Smooth muscle cell (in vitro differentiated cells): Measurements from ENCODE around the gene TRAF3. TPM values are rescaled to one million over a fixed set of nuclear protein-coding genes. Genes with fewer than 3 reads are reported as not detected.
"Not testable (repeated sequence)": the region's sequence is repeated elsewhere in the genome, so short reads cannot be mapped to it uniquely, and the experiment has no call there.

Experiments
- DNase-seq: peaks from one replicate; lab custom pipeline; 2025; ENCODE audit not compliant: unreplicated experiment; lab: John Stamatoyannopoulos, UW
- H2AFZ ChIP-seq: fragments of 200-600 bp; sonication (generic); 2 replicates; pipeline ENCODE4 v1.6.0; 2016; ENCODE audit warnings: antibody characterized with exemption, low read depth, mild to moderate bottlenecking
- H3F3A ChIP-seq: fragments of 200-600 bp; sonication (generic); 2 replicates; pipeline ENCODE4 v1.6.0; 2017; ENCODE audit warnings: antibody characterized with exemption, low read depth
- H3K27ac ChIP-seq: fragments of 200-600 bp; sonication (generic); 2 replicates; pipeline ENCODE4 v1.5.1; 2016; ENCODE audit warnings: low read depth, mild to moderate bottlenecking
- H3K27me3 ChIP-seq: fragments of 200-600 bp; sonication (generic); 2 replicates; pipeline ENCODE4 v1.6.1; 2016; ENCODE audit warnings: low read depth, mild to moderate bottlenecking
- H3K36me3 ChIP-seq: fragments of 200-600 bp; sonication (generic); 2 replicates; pipeline ENCODE4 v1.5.1; 2016; ENCODE audit warnings: low read depth
- H3K4me1 ChIP-seq: fragments of 200-600 bp; sonication (generic); 2 replicates; pipeline ENCODE4 v1.5.1; 2016; ENCODE audit warnings: low read depth
- H3K4me2 ChIP-seq: fragments of 200-600 bp; sonication (generic); 2 replicates; pipeline ENCODE4 v1.6.0; 2016; ENCODE audit warnings: mild to moderate bottlenecking
- H3K4me3 ChIP-seq: fragments of 200-600 bp; sonication (generic); 2 replicates; pipeline ENCODE4 v1.5.1; 2016; ENCODE audit warnings: mild to moderate bottlenecking
- H3K79me2 ChIP-seq: fragments of 200-600 bp; sonication (generic); 2 replicates; pipeline ENCODE4 v1.6.0; 2016; ENCODE audit warnings: low read depth, mild to moderate bottlenecking
- H3K9ac ChIP-seq: fragments of 200-600 bp; sonication (generic); 2 replicates; pipeline ENCODE4 v1.6.0; 2016; ENCODE audit warnings: low read depth
- H3K9me3 ChIP-seq: fragments of 200-600 bp; sonication (generic); replicated peaks from 2 replicates; pipeline ENCODE4 v1.5.1; 2016; ENCODE audit warnings: low read depth
- H4K20me1 ChIP-seq: fragments of 200-600 bp; sonication (generic); 2 replicates; pipeline ENCODE4 v1.6.0; 2016; ENCODE audit warnings: low read depth
- CTCF ChIP-seq: fragments of 200-600 bp; sonication (generic); IDR thresholded peaks from 2 replicates; pipeline ENCODE4 v1.5.1; 2017; ENCODE audit warnings: borderline replicate concordance, mild to moderate bottlenecking, antibody characterized with exemption; ENCODE audit not compliant: insufficient read depth, poor library complexity, severe bottlenecking
- WGBS: methylation state at CpG from one replicate; pipeline ENCODE4 v1.1.7; 2016; ENCODE audit warnings: low lambda C conversion rate; 5-methylcytosine and 5-hydroxymethylcytosine counted together
- polyA plus RNA-seq: library from polyadenylated mRNA; unstranded; fragments of >200 nt; fragmentation: Nextera tagmentation; extraction: Ambion mirVana; gene quantifications from 2 replicates; pipeline ENCODE4 v1.2.1, GENCODE V29; 2016
- total RNA-seq: library from RNA; depleted of rRNA; stranded (reverse); fragments of >200 nt; gene quantifications from 2 replicates; pipeline ENCODE4 v1.2.3, GENCODE V29; 2014

The TRAF3 gene
- total and polyA plus RNA-seq, 2 experiments from 2014 or later: 9.4 to 24.6 TPM

GRCh38 chr14:102821252-102821651 lies 44.0 kb downstream of the TRAF3 start:
- H3K4me2 ChIP-seq: no peak overlapping the region
- peaks cover 5% of the 10 kb centered on the region for H3K4me1 ChIP-seq
- peaks cover 98% of the 10 kb centered on the region for H4K20me1 ChIP-seq
- no peaks in the 10 kb centered on the region for H3K9me3 ChIP-seq
- H3K9ac ChIP-seq: no peak overlapping the region
- no peak for DNase-seq
- H2AFZ ChIP-seq: no peak overlapping the region
- no peak overlapping the region for H3K27ac ChIP-seq
- H3K4me3 ChIP-seq: no peak overlapping the region
- no peaks in the 10 kb centered on the region for H3K36me3 ChIP-seq
- H3K79me2 ChIP-seq: peaks cover 65% of the 10 kb centered on the region
- H3K27me3 ChIP-seq: no peaks in the 10 kb centered on the region
- 85% methylated on average over 5 of the region's 5 CpGs for WGBS
- peaks cover 3% of the 10 kb centered on the region for H3F3A ChIP-seq
- TF ChIP-seq CTCF: no peak

DNA sequence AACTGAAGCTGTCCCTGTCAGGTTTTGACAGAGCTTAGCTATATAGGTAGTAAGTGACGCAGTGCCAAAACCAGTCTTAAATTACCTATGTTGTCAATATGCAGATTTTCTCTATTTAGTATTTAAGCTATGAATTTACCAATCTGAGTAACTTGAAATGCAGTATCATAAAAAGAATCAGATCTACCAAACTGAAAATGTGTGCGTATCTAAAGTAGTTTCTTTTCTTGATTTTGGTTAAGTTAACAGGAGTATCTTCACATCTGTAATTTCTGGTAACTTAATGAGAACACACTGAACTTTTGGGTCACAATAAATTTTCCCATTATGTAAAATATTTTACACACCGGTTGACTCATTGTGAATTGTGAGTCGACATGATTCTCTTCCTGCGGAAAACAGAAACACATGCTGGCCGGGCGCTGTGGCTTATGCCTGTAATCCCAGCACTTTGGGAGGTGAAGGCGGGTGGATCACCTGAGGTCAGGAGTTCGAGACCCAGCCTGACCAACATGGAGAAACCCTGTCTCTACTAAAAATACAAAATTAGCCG lies 45.1 kb downstream of the TRAF3 start:
- Histone ChIP-seq H3K4me2 (no peak overlapping the region), H3K36me3 (no peaks in the 10 kb centered on the region), H3K9me3 (no peaks in the 10 kb centered on the region), H3K4me1 (peaks cover 5% of the 10 kb centered on the region), H3F3A (peaks cover 3% of the 10 kb centered on the region), H2AFZ (no peak overlapping the region), H3K9ac (no peak overlapping the region), H3K27me3 (no peaks in the 10 kb centered on the region), H3K4me3 (no peak overlapping the region), H4K20me1 (peaks cover 98% of the 10 kb centered on the region), H3K79me2 (peaks cover 69% of the 10 kb centered on the region), H3K27ac (no peak overlapping the region)
- WGBS: 85% methylated on average over 10 of the region's 10 CpGs
- DNase-seq: no peak
- TF ChIP-seq CTCF: no peak

DNA sequence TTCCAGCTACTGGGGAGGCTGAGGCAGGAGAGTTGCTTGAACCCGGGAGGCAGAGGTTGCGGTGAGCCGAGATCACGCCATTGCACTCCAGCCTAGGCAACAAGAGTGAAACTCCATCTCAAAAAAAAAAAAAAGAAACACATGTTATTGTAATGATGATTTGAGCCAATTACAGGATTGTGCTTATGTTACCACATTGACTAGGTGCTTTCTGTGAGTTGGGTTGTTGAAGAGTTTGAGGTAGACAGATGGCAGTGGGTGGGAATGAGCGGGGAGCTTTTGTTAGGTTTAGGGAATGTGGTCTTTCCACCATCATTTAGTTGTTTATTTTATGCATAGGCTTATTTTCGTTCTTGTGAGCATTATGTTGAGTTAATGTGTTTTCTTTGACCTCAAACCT lies 45.6 kb downstream of the TRAF3 start:
- not testable (repeated sequence) for DNase-seq, H3K9ac ChIP-seq, H3K9me3 ChIP-seq, H3K4me2 ChIP-seq, H3K36me3 ChIP-seq, H3K4me3 ChIP-seq, H3K4me1 ChIP-seq, H3F3A ChIP-seq, H3K27me3 ChIP-seq, H3K27ac ChIP-seq, H2AFZ ChIP-seq
- Histone ChIP-seq H3K79me2 (peaks cover 74% of the 10 kb centered on the region), H4K20me1 (peaks cover 98% of the 10 kb centered on the region)
- 99% methylated on average over 6 of the region's 6 CpGs for WGBS

DNA sequence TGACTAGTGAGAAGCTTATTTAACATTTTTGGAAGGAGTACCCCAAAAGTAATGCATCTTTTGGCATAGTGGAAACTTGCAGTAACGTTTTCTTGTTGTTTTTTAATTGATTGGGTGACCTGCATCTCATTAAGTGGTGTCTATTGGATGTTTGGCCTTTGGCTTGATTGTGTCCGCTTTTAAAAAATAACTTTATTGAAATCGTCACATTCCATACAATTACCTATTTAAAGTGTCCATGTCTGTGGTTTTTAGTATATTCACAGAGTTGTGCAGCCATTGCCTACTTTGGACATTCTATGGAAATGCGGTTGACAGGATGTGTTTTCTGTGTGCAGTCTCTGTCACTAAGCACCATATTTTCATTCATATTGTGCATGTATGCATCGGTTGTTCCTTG lies 46.3 kb downstream of the TRAF3 start:
- peaks cover 98% of the 10 kb centered on the region for H4K20me1 ChIP-seq
- H3K27ac ChIP-seq: no peak overlapping the region
- no peaks in the 10 kb centered on the region for H3K36me3 ChIP-seq
- H3F3A ChIP-seq: peaks cover 1% of the 10 kb centered on the region
- H3K4me1 ChIP-seq: peaks cover 14% of the 10 kb centered on the region
- no peak for TF ChIP-seq CTCF
- no peak overlapping the region for H3K4me2 ChIP-seq
- H3K4me3 ChIP-seq: no peak overlapping the region
- no peak overlapping the region for H2AFZ ChIP-seq
- peaks cover 77% of the 10 kb centered on the region for H3K79me2 ChIP-seq
- no peak for DNase-seq
- no peaks in the 10 kb centered on the region for H3K27me3 ChIP-seq
- no peak overlapping the region for H3K9ac ChIP-seq
- H3K9me3 ChIP-seq: no peaks in the 10 kb centered on the region
- WGBS: 97% methylated on average over 5 of the region's 5 CpGs
